Adrenal gland (tissue), 12 donors: ENCODE results near the gene C3orf20. TPM values are rescaled to one million over a fixed set of nuclear protein-coding genes. Genes with fewer than 3 reads are reported as not detected.

Source experiments
- DNase-seq, 7 donors: peaks; one replicate each; pipeline ENCODE4 v3.0.0-alpha.2; 2019 to 2020
- H3K27ac ChIP-seq, 5 donors: fragments of 200-600 bp; sonication (generic) in 4 of 5; 1 replicate in 3 of 5; 2 replicates in 2 of 5; pipeline versions ENCODE4 v1.5.1 to v1.8.0; 2016 to 2020; ENCODE audit warnings: mild to moderate bottlenecking in 1 of 5
- H3K27me3 ChIP-seq: fragments of 200-600 bp; 2 replicates; pipeline ENCODE4 v1.8.0; 2021
- H3K36me3 ChIP-seq, 2 donors: fragments of 200-600 bp; replicated peaks in 1 of 2; 1 replicate in 1 of 2; 2 replicates in 1 of 2; pipeline versions ENCODE4 v1.5.1 to v1.8.0; 2018 to 2022
- H3K4me1 ChIP-seq, 2 donors: fragments of 200-600 bp; replicated peaks in 1 of 2; 1 replicate in 1 of 2; 2 replicates in 1 of 2; pipeline versions ENCODE4 v1.5.1 to v1.8.0; 2018 to 2021
- H3K4me3 ChIP-seq, 4 donors: fragments of 200-600 bp; sonication (generic) in 3 of 4; one replicate each; pipeline ENCODE4 v1.5.1; 2016 to 2018
- H3K9me3 ChIP-seq, 3 donors: fragments of 200-600 bp; sonication (generic) in 1 of 3; replicated peaks in 1 of 3; 1 replicate in 2 of 3; 2 replicates in 1 of 3; pipeline versions ENCODE4 v1.5.1 to v1.8.0; 2016 to 2021
- CTCF ChIP-seq, 6 experiments: fragments of 450-650 bp in 4 of 6; fragments of 200-600 bp in 2 of 6; sonication (generic) in 1 of 6; IDR thresholded peaks; 1 replicate in 5 of 6; 2 replicates in 1 of 6; pipeline versions ENCODE4 v1.5.1 to v1.8.0; 2016 to 2021; ENCODE audit warnings: antibody characterized with exemption in 6 of 6, mild to moderate bottlenecking in 2 of 6, moderate library complexity in 1 of 6
- POLR2A ChIP-seq, 2 donors: fragments of 450-650 bp; IDR thresholded peaks; one replicate each; pipeline ENCODE4 v1.6.1; 2017; ENCODE audit warnings: antibody characterized with exemption in 2 of 2, mild to moderate bottlenecking in 2 of 2, moderate library complexity in 1 of 2
- WGBS, 4 donors: extraction: QIAGEN DNeasy Blood & Tissue Kit in 2 of 4; methylation state at CpG; one replicate each; pipeline versions ENCODE4 v1.1.5 to v1.1.7; 2013 to 2017; 5-methylcytosine and 5-hydroxymethylcytosine counted together
- intact Hi-C, 2 donors: fragments of 100-400 bp; cut with DNase I; formaldehyde crosslinking; loops; one replicate each; pipeline versions ENCODE4 v1.14.1 to v1.15.0; 2022 to 2023
- polyA plus RNA-seq, 3 donors: library from polyadenylated mRNA; stranded (reverse); fragments of 200-250 nt in 2 of 3; fragments of 350-450 nt in 1 of 3; fragmentation: Illumina TruSeq in 1 of 3; extraction: RNeasy Lipid Tissue Mini Kit (QIAGEN cat#74804) in 1 of 3; gene quantifications; one replicate each; pipeline ENCODE4 v1.2.3, GENCODE V29; 2013 to 2014
- total RNA-seq, 9 donors: library from RNA; depleted of rRNA in 4 of 9; stranded (reverse); fragments of >200 nt in 4 of 9; fragments of 120-200 nt in 1 of 9; fragmentation: NEBNext Ultra II Directional in 1 of 9; extraction: Animal tissue kit (Norgen Biotek cat#: 25700) in 1 of 9; gene quantifications; one replicate each; pipeline versions ENCODE4 v1.1.0 to v1.2.4, GENCODE V29; 2013 to 2023
- donor health status: healthy with polysubstance abuse.
- donor health status: Bipolar disorder and iron deficiency.
- donor health status: DM: yes; HTN: yes; CAD: no.
- donor health status: DM: no; HTN: no; CAD: no.
- donor health status: DM: no; HTN: no; CAD: no.
- donor health status: DM: yes; HTN: yes; CAD: no.

C3orf20 gene
- total and polyA plus RNA-seq, 12 donors: 0.07 to 0.39 TPM; not detected in 10

- WGBS, 4 donors: 85 to 93% (median 91%) methylated on average over 3 of the region's 3 CpGs
- TF ChIP-seq CTCF (IDR thresholded peaks at IDR 0.05) (no peak), POLR2A (IDR thresholded peaks at IDR 0.05) (no peak)
- Histone ChIP-seq H3K4me3 (no peak overlapping the region), H3K27me3 (no peaks in the 10 kb centered on the region), H3K36me3 (no peaks in the 10 kb centered on the region), H3K4me1 (no peaks in the 10 kb centered on the region), H3K9me3 (no peaks in the 10 kb centered on the region), H3K27ac (no peak overlapping the region)
- intact Hi-C loops: loop anchor here in 1 of 2 donors (10.0 kb wide), 1 partner anchor 112 kb away; the partner anchor contains the start of gene C3orf20
- DNase-seq: no peak
Observed at GRCh38 chr3:14786369-14786768, 111.4 kb downstream of the C3orf20 start.

- H3K9me3 ChIP-seq: no peaks in the 10 kb centered on the region
- no peak overlapping the region for H3K27ac ChIP-seq
- 45 to 61% (median 59%) methylated on average over 1 to 7 of the region's 7 CpGs for WGBS, 4 donors
- H3K36me3 ChIP-seq: no peaks in the 10 kb centered on the region
- H3K4me1 ChIP-seq: no peaks in the 10 kb centered on the region
- H3K27me3 ChIP-seq: no peaks in the 10 kb centered on the region
- no peak overlapping the region for H3K4me3 ChIP-seq
- TF ChIP-seq CTCF (IDR thresholded peaks at IDR 0.05): no peak
- TF ChIP-seq POLR2A (IDR thresholded peaks at IDR 0.05): no peak
- intact Hi-C loops: loop anchor here in 1 of 2 donors (10.0 kb wide), 1 partner anchor 113 kb away; the partner anchor contains the start of gene C3orf20
- DNase-seq: no peak
Observed at GRCh38 chr3:14787630-14788029, 112.7 kb downstream of the C3orf20 start.

- no peak overlapping the region for H3K27ac ChIP-seq
- intact Hi-C loops: loop anchor here in 1 of 2 donors (10.0 kb wide), 1 partner anchor 114 kb away; the partner anchor contains the start of gene C3orf20
- H3K4me1 ChIP-seq: no peaks in the 10 kb centered on the region
- H3K36me3 ChIP-seq: no peaks in the 10 kb centered on the region
- H3K9me3 ChIP-seq: no peaks in the 10 kb centered on the region
- H3K4me3 ChIP-seq: no peak overlapping the region
- 82 to 96% (median 88%) methylated on average over 5 to 7 of the region's 7 CpGs for WGBS, 4 donors
- TF ChIP-seq POLR2A (IDR thresholded peaks at IDR 0.05): no peak
- TF ChIP-seq CTCF (IDR thresholded peaks at IDR 0.05): no peak
- H3K27me3 ChIP-seq: no peaks in the 10 kb centered on the region
- DNase-seq: peak in 1 of 7 donors; percentile 4
Observed at GRCh38 chr3:14788644-14789043, 113.7 kb downstream of the C3orf20 start.

- Histone ChIP-seq H3K9me3 (no peaks in the 10 kb centered on the region), H3K36me3 (no peaks in the 10 kb centered on the region), H3K4me1 (no peaks in the 10 kb centered on the region), H3K27ac (no peak overlapping the region), H3K27me3 (no peaks in the 10 kb centered on the region), H3K4me3 (no peak overlapping the region)
- intact Hi-C loops: loop anchor here in 1 of 2 donors (10.0 kb wide), 1 partner anchor 114 kb away; the partner anchor contains the start of gene C3orf20
- TF ChIP-seq POLR2A (IDR thresholded peaks at IDR 0.05) (no peak), CTCF (IDR thresholded peaks at IDR 0.05) (no peak)
- WGBS, 4 donors: 79 to 89% (median 80%) methylated on average over 5 of the region's 5 CpGs
- no peak for DNase-seq
Observed at GRCh38 chr3:14789221-14789620, 114.3 kb downstream of the C3orf20 start.
